HG03175 (cell line): ENCODE results near the gene NDUFA11.
"Not testable (repeated sequence)": the region's sequence is repeated elsewhere in the genome, so short reads cannot be mapped to it uniquely, and the experiment has no call there.

ENCODE experiments used
- ATAC-seq: cut with Tn5 transposase; IDR thresholded peaks from one replicate; pipeline ENCODE4 v1.9.1; 2021; ENCODE audit warnings: mild to moderate bottlenecking, moderate library complexity; ENCODE audit not compliant: unreplicated experiment

NDUFA11 gene

GRCh38 chr19:5891572-5891937 is 12.0 kb downstream of the NDUFA11 start:
- ATAC-seq: no peak

GRCh38 chr19:5890099-5890498 is 13.5 kb downstream of the NDUFA11 start:
- ATAC-seq: no peak

- no peak for ATAC-seq
Observed at GRCh38 chr19:5889288-5889971, 14.2 kb downstream of the NDUFA11 start.

GRCh38 chr19:5884065-5884811 is 19.4 kb downstream of the NDUFA11 start:
- ATAC-seq: not testable (repeated sequence)

- ATAC-seq: not testable (repeated sequence)
Observed at GRCh38 chr19:5883157-5883873, 20.3 kb downstream of the NDUFA11 start.

- no peak for ATAC-seq
Observed at GRCh38 chr19:5882421-5882968, 21.1 kb downstream of the NDUFA11 start.

- no peak for ATAC-seq
Observed at GRCh38 chr19:5881543-5882299, 21.9 kb downstream of the NDUFA11 start.

- ATAC-seq: no peak
Observed at GRCh38 chr19:5880604-5881078, 22.9 kb downstream of the NDUFA11 start.

GRCh38 chr19:5880196-5880595 is 23.4 kb downstream of the NDUFA11 start:
- ATAC-seq: no peak

- no peak for ATAC-seq
Observed at GRCh38 chr19:5877882-5878281, 25.7 kb downstream of the NDUFA11 start.

- ATAC-seq: no peak
Observed at GRCh38 chr19:5877427-5877826, 26.2 kb downstream of the NDUFA11 start.

- ATAC-seq: not testable (repeated sequence)
Observed at GRCh38 chr19:5874496-5874895, 29.1 kb downstream of the NDUFA11 start.

- no peak for ATAC-seq
Observed at GRCh38 chr19:5873617-5874199, 29.9 kb downstream of the NDUFA11 start.

- no peak for ATAC-seq
Observed at GRCh38 chr19:5870986-5871394, 32.6 kb downstream of the NDUFA11 start.

GRCh38 chr19:5867201-5868136 is 36.1 kb downstream of the NDUFA11 start:
- no peak for ATAC-seq

GRCh38 chr19:5865772-5866171 is 37.8 kb downstream of the NDUFA11 start:
- ATAC-seq: no peak

- no peak for ATAC-seq
Observed at GRCh38 chr19:5864725-5865486, 38.7 kb downstream of the NDUFA11 start.

- no peak for ATAC-seq
Observed at GRCh38 chr19:5864013-5864720, 39.4 kb downstream of the NDUFA11 start.
